Trophoblast cell (in vitro differentiated cells and primary cell): ENCODE data around the gene CTU2.

Source experiments
- DNase-seq, 2 donors: peaks; one replicate each; pipeline ENCODE4 v3.0.0-alpha.2; 2016
- H2AFZ ChIP-seq: 2 replicates; pipeline ENCODE4 v1.6.1; 2013; ENCODE audit warnings: low read length, moderate library complexity, mild to moderate bottlenecking; ENCODE audit not compliant: insufficient read depth, poor library complexity
- H2AK5ac ChIP-seq: 2 replicates; pipeline ENCODE4 v1.6.1; 2013; ENCODE audit warnings: mild to moderate bottlenecking, low read length
- H2BK120ac ChIP-seq: 2 replicates; pipeline ENCODE4 v1.6.1; 2013; ENCODE audit warnings: low read length, mild to moderate bottlenecking, moderate library complexity; ENCODE audit not compliant: insufficient read depth, poor library complexity
- H2BK12ac ChIP-seq: 2 replicates; pipeline ENCODE4 v1.6.1; 2013; ENCODE audit warnings: mild to moderate bottlenecking, low read length, moderate library complexity
- H2BK5ac ChIP-seq: 2 replicates; pipeline ENCODE4 v1.6.1; 2013; ENCODE audit warnings: low read length, low read depth, moderate library complexity, mild to moderate bottlenecking; ENCODE audit not compliant: poor library complexity
- H3K14ac ChIP-seq: 2 replicates; pipeline ENCODE4 v1.6.1; 2013; ENCODE audit warnings: mild to moderate bottlenecking, low read length
- H3K18ac ChIP-seq: 2 replicates; pipeline ENCODE4 v1.6.1; 2013; ENCODE audit warnings: mild to moderate bottlenecking, low read length
- H3K23ac ChIP-seq: 2 replicates; pipeline ENCODE4 v1.6.1; 2013; ENCODE audit warnings: low read length
- H3K27ac ChIP-seq: 2 replicates; pipeline ENCODE4 v1.5.1; 2013; ENCODE audit warnings: low read depth, mild to moderate bottlenecking, inconsistent platforms, low read length, moderate library complexity
- H3K27me3 ChIP-seq: 2 replicates; pipeline ENCODE4 v1.6.1; 2013; ENCODE audit warnings: inconsistent platforms, mild to moderate bottlenecking, low read length, moderate library complexity; ENCODE audit not compliant: insufficient read depth
- H3K36me3 ChIP-seq, 2 experiments: 1 replicate in 1 of 2; 2 replicates in 1 of 2; pipeline ENCODE4 v1.6.1; 2013; ENCODE audit warnings: low read length in 2 of 2, mild to moderate bottlenecking in 2 of 2, moderate library complexity in 1 of 2; ENCODE audit not compliant: insufficient read depth in 2 of 2, control insufficient read depth in 1 of 2
- H3K4ac ChIP-seq: 2 replicates; pipeline ENCODE4 v1.6.1; 2013; ENCODE audit warnings: low read depth, mild to moderate bottlenecking, low read length, moderate library complexity
- H3K4me1 ChIP-seq, 2 experiments: 1 replicate in 1 of 2; 2 replicates in 1 of 2; pipeline ENCODE4 v1.6.1; 2013; ENCODE audit warnings: low read length in 2 of 2, mild to moderate bottlenecking in 2 of 2, moderate library complexity in 1 of 2; ENCODE audit not compliant: insufficient read depth in 2 of 2, control insufficient read depth in 1 of 2
- H3K4me2 ChIP-seq: 2 replicates; pipeline ENCODE4 v1.6.1; 2013; ENCODE audit warnings: inconsistent platforms, mild to moderate bottlenecking, low read length, moderate library complexity
- H3K4me3 ChIP-seq: 2 replicates; pipeline ENCODE4 v1.5.1; 2013; ENCODE audit warnings: mild to moderate bottlenecking, low read depth, low read length, inconsistent platforms
- H3K79me1 ChIP-seq: one replicate; pipeline ENCODE4 v1.6.1; 2013; ENCODE audit warnings: low read length
- H3K79me2 ChIP-seq: 2 replicates; pipeline ENCODE4 v1.6.1; 2013; ENCODE audit warnings: low read length, mild to moderate bottlenecking; ENCODE audit not compliant: control insufficient read depth, insufficient read depth, poor library complexity
- H3K9ac ChIP-seq: 2 replicates; pipeline ENCODE4 v1.6.1; 2013; ENCODE audit warnings: mild to moderate bottlenecking, low read length
- H3K9me3 ChIP-seq: 2 replicates; pipeline ENCODE4 v1.6.1; 2013; ENCODE audit warnings: low read depth, mild to moderate bottlenecking, control low read depth, inconsistent platforms, low read length; ENCODE audit not compliant: insufficient read depth
- H4K12ac ChIP-seq: 2 replicates; pipeline ENCODE4 v1.6.1; 2013; ENCODE audit warnings: low read depth, mild to moderate bottlenecking, low read length, moderate library complexity
- H4K8ac ChIP-seq: 2 replicates; pipeline ENCODE4 v1.6.1; 2013; ENCODE audit warnings: low read depth, mild to moderate bottlenecking, low read length, moderate library complexity
- H4K91ac ChIP-seq: one replicate; pipeline ENCODE4 v1.6.1; 2013; ENCODE audit warnings: low read depth, mild to moderate bottlenecking, low read length, moderate library complexity
- WGBS: extraction: QIAGEN DNeasy Blood & Tissue Kit; methylation state at CpG from one replicate; pipeline ENCODE4 v1.1.7; 2013; ENCODE audit warnings: missing lambda C conversion rate; ENCODE audit not compliant: insufficient read length, insufficient coverage; ENCODE audit errors: extremely low coverage; 5-methylcytosine and 5-hydroxymethylcytosine counted together

CTU2 gene

GRCh38 chr16:88693420-88694177, 12.7 kb upstream of the CTU2 start:
- Histone ChIP-seq H2AK5ac (no peak overlapping the region), H2BK120ac (no peak overlapping the region), H4K91ac (no peak overlapping the region), H3K4me1 (no peaks in the 10 kb centered on the region), H3K4me3 (no peak overlapping the region), H3K9ac (no peak overlapping the region), H3K4ac (no peak overlapping the region), H3K79me2 (no peaks in the 10 kb centered on the region), H4K12ac (no peak overlapping the region), H3K79me1 (no peaks in the 10 kb centered on the region), H2BK12ac (no peak overlapping the region), H3K27ac (no peak overlapping the region), H3K27me3 (no peaks in the 10 kb centered on the region), H3K23ac (no peak overlapping the region), H3K9me3 (no peaks in the 10 kb centered on the region), H3K14ac (no peak overlapping the region), H3K4me2 (no peak overlapping the region), H3K18ac (no peak overlapping the region), H4K8ac (no peak overlapping the region), H2BK5ac (no peak overlapping the region), H2AFZ (no peak overlapping the region), H3K36me3 (peaks cover 15 to 16% of the 10 kb centered on the region in 2 experiments)
- DNase-seq = no peak
- no CpG with 5 or more reads among the region's 39 CpGs for WGBS

- H3K4me3 ChIP-seq = no peak overlapping the region
- no peak overlapping the region for H4K12ac ChIP-seq
- no peak overlapping the region for H3K14ac ChIP-seq
- H3K18ac ChIP-seq = no peak overlapping the region
- no peak overlapping the region for H3K27ac ChIP-seq
- H3K4me1 ChIP-seq = no peaks in the 10 kb centered on the region
- no peak overlapping the region for H2BK12ac ChIP-seq
- no peaks in the 10 kb centered on the region for H3K79me1 ChIP-seq
- H3K27me3 ChIP-seq = no peaks in the 10 kb centered on the region
- H2BK120ac ChIP-seq = no peak overlapping the region
- H3K79me2 ChIP-seq = no peaks in the 10 kb centered on the region
- peaks cover 1% of the 10 kb centered on the region for H3K9me3 ChIP-seq
- H4K91ac ChIP-seq = no peak overlapping the region
- no peak overlapping the region for H2AK5ac ChIP-seq
- H3K23ac ChIP-seq = no peak overlapping the region
- H3K4me2 ChIP-seq = no peak overlapping the region
- no CpG with 5 or more reads among the region's 37 CpGs for WGBS
- no peak overlapping the region for H4K8ac ChIP-seq
- H3K9ac ChIP-seq = no peak overlapping the region
- H2BK5ac ChIP-seq = no peak overlapping the region
- DNase-seq = no peak
- no peak overlapping the region for H3K4ac ChIP-seq
- peaks cover 23% of the 10 kb centered on the region in 2 experiments for H3K36me3 ChIP-seq
- H2AFZ ChIP-seq = no peak overlapping the region
Observed at GRCh38 chr16:88694221-88695087, 11.8 kb upstream of the CTU2 start.

- Histone ChIP-seq H3K4me1 (no peaks in the 10 kb centered on the region), H3K79me2 (no peaks in the 10 kb centered on the region), H2BK120ac (no peak overlapping the region), H2AK5ac (no peak overlapping the region), H3K79me1 (no peaks in the 10 kb centered on the region), H3K4me3 (no peak overlapping the region), H2BK12ac (no peak overlapping the region), H3K18ac (no peak overlapping the region), H4K8ac (no peak overlapping the region), H2AFZ (no peak overlapping the region), H3K4me2 (no peak overlapping the region), H3K9me3 (peaks cover 2% of the 10 kb centered on the region), H3K9ac (no peak overlapping the region), H4K12ac (no peak overlapping the region), H3K27ac (no peak overlapping the region), H3K36me3 (peaks cover 25 to 27% of the 10 kb centered on the region in 2 experiments), H2BK5ac (no peak overlapping the region), H3K14ac (no peak overlapping the region), H3K23ac (no peak overlapping the region), H3K27me3 (no peaks in the 10 kb centered on the region), H3K4ac (no peak overlapping the region), H4K91ac (no peak overlapping the region)
- WGBS = no CpG with 5 or more reads among the region's 15 CpGs
- no peak for DNase-seq
Observed at GRCh38 chr16:88695218-88695617, 11.1 kb upstream of the CTU2 start.

- Histone ChIP-seq H3K27me3 (no peaks in the 10 kb centered on the region), H3K18ac (no peak overlapping the region), H3K4me3 (no peak overlapping the region), H2AFZ (no peak overlapping the region), H2BK5ac (no peak overlapping the region), H3K4me1 (no peaks in the 10 kb centered on the region), H4K91ac (no peak overlapping the region), H3K79me2 (no peaks in the 10 kb centered on the region), H3K9me3 (peaks cover 2% of the 10 kb centered on the region), H2BK120ac (no peak overlapping the region), H3K9ac (no peak overlapping the region), H3K79me1 (no peaks in the 10 kb centered on the region), H3K4ac (no peak overlapping the region), H2AK5ac (no peak overlapping the region), H3K27ac (no peak overlapping the region), H3K36me3 (peaks cover 25 to 29% of the 10 kb centered on the region in 2 experiments), H4K12ac (no peak overlapping the region), H2BK12ac (no peak overlapping the region), H3K4me2 (no peak overlapping the region), H3K14ac (no peak overlapping the region), H3K23ac (no peak overlapping the region), H4K8ac (no peak overlapping the region)
- WGBS = no CpG with 5 or more reads among the region's 7 CpGs
- DNase-seq = no peak
Observed at GRCh38 chr16:88695753-88696152, 10.6 kb upstream of the CTU2 start.
